CD4-positive, alpha-beta T cell treated with Interleukin-10 for 1 hour (primary cell): ENCODE data around the gene STARD13.

Experiments
- DNase-seq: peaks from one replicate; pipeline ENCODE4 v3.0.0-alpha.2; 2020

Gene STARD13, protein sequence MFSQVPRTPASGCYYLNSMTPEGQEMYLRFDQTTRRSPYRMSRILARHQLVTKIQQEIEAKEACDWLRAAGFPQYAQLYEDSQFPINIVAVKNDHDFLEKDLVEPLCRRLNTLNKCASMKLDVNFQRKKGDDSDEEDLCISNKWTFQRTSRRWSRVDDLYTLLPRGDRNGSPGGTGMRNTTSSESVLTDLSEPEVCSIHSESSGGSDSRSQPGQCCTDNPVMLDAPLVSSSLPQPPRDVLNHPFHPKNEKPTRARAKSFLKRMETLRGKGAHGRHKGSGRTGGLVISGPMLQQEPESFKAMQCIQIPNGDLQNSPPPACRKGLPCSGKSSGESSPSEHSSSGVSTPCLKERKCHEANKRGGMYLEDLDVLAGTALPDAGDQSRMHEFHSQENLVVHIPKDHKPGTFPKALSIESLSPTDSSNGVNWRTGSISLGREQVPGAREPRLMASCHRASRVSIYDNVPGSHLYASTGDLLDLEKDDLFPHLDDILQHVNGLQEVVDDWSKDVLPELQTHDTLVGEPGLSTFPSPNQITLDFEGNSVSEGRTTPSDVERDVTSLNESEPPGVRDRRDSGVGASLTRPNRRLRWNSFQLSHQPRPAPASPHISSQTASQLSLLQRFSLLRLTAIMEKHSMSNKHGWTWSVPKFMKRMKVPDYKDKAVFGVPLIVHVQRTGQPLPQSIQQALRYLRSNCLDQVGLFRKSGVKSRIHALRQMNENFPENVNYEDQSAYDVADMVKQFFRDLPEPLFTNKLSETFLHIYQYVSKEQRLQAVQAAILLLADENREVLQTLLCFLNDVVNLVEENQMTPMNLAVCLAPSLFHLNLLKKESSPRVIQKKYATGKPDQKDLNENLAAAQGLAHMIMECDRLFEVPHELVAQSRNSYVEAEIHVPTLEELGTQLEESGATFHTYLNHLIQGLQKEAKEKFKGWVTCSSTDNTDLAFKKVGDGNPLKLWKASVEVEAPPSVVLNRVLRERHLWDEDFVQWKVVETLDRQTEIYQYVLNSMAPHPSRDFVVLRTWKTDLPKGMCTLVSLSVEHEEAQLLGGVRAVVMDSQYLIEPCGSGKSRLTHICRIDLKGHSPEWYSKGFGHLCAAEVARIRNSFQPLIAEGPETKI

DNA sequence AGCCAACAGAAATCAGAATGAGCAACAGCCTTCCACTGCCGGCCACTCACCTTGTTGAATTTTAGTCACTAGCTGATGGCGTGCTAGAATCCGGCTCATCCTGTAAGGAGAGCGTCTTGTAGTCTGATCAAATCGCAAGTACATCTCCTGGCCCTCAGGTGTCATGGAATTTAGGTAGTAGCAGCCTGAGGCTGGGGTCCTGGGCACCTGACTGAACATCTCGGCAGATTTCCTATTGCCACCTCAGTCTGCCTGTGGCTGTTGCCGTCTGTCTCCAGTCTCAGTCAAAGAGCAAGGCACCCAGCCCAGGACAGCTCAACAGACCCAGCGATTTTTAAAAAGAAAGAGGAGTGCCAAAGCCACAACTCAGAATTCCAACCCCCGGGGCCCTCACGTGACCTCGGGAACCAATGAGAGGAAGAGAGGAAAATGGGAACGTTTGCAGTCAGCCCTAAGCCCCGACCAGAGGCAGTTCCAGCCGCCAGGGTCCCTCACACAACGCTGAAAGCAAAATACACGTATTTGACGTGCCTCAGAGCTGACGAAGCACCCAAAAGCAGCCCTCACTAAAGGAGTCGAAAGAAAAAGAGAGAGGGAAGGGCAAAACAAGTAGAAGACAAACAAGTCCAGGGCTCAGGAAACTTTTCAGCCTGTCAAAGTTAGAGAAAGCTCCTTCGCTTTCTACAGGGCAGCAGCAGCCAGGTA is at the start of gene STARD13:
TSS of gene STARD13 (minus strand) at position 336 of the 705 bp plus-strand sequence. CDS start at position 219, 117 bp downstream.
- DNase-seq = no peak

DNA sequence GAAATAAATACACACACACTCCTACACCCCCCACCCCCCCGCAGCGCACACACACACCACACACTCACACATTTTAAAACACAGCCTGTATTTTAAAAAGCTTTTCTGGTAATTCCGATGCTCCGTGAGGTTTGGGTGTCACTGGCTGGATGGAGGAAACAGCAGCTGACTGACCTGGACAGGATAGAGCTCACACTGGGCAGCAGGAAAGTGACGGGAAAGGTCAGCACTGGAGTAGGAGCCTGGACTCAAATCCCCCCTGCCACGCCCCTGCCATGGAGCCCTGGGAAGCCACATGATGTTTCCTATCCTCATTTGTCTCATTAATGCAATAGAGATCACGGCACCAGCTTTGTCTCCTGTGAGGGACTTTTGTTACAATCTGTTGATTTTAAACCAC is 49.3 kb upstream of the STARD13 start:
- DNase-seq = no peak

DNA sequence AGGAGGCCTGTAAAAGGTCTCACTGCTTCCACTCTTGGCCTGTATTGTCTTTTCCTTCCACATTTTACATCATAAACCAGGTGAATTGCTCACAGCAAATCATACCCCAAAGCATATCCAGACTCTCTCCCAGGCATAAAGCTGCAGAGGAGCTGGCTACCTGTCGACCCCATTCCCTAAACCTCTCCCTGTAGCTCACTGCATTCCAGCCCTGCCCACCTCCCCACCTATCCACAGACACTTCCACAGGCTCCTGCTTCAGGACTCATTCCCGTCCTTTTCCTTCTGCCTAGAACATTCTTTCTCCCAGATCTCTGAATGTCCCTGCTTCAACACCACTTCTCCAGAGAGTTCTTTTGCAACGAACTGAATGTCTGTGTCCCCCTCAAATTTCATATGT is 46.4 kb upstream of the STARD13 start:
- DNase-seq = no peak

DNA sequence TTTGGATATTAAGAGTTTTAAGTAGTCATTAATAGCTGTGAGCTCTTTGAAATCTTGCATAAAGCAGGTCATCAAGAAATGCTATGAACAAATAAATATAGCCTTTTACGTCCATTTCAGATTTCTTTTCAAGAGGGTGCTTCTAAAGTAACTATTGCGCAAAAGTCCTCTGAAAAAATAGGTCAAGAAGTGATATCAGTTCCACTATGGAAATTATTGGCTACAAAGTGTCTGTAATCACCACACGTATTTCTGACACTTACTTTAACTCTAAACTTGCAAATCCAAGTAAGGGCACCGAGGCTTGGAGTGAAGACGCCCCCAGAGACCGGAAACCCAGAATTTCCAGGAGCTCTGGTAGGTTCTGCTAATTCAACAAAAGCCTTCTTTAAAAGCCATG is 44.9 kb upstream of the STARD13 start:
- DNase-seq = no peak

DNA sequence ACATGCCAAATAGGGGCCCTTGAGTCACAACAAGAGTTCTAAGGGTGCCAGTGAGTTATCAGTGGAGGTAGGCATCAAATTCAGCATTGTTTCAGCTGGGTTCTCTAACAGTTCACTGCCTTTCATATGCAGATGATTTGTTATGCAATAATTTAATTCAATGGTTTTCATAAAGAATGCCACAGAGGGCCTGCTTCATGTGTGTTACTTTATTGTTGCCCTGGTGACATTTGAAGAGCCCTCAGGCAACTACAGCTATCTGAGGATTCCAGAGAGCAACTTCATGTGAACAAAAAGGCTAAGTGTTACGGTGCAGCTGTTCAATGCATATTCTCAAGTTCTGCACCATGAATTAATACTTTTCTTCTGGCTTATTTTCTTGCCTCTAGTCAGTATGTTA is 43.1 kb upstream of the STARD13 start:
- no peak for DNase-seq

DNA sequence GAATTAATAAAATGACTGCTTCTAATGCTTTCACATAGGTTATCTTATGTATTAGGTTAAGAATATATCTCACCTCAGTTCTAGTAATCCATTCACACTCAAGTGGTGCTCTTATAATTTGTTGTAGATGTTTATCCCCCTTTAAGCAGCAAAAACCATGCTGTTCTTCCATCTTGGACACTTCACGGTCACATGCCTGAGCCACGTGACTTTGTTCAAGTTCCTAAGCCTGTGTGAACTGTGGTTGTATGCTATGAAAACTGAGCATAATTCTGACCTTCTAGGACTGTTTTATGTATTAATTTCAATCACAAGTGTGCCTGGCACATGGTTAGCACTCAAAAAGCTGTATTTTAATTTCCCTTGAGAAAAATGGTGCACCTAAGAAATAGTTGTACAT is 41.2 kb upstream of the STARD13 start:
- DNase-seq = no peak

DNA sequence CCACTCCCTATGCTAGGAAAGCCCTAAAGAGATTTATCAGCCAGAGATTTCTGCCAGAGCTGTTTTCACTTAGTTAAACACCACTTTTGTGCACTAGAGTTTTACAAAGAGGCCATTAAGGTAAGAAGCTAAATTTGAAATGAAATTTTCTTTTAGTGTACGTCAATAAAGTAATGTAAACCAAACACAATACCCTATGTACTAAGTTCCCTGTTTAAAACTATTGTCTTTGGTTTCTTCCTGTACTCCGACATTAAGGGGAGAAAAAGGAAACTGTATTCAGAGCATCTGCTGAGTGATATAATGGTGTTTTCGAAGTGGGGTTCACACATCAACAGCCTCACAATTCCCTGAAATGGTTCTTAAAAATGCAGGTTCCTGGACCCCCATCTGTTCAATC is 40.7 kb upstream of the STARD13 start:
- DNase-seq = no peak

DNA sequence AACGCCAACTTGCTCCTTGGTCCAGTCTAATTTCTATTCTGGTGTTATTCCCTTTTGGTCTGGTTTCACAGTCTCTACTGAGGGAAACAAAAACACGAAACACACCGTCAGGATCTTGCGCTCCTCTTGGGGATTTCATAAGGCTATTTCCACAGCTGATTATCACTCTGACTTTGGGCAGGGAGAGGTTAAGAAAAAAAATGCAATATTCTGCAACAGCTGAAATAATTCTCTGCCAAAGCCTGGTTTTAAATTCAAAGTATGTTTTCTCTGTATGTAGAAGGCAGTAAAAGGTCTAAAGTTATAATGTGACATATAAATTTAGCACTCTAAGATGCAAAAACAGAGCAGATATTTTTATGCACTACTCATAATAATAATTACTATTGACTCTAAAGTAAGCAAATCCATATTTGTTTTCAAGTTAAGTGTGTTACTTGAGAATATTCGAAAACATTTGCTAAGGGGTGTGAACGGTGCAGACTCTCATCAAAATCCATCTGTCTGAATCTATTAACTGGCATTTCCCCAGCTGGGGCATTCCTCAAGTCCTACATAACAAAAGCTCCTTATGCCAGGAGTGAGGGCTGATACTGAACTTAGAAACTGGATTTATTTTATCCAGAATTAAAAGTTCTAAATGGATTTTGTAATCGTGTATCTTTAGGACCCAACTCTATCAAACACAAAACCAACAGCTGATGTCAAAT is 38.4 kb upstream of the STARD13 start:
- DNase-seq = no peak

DNA sequence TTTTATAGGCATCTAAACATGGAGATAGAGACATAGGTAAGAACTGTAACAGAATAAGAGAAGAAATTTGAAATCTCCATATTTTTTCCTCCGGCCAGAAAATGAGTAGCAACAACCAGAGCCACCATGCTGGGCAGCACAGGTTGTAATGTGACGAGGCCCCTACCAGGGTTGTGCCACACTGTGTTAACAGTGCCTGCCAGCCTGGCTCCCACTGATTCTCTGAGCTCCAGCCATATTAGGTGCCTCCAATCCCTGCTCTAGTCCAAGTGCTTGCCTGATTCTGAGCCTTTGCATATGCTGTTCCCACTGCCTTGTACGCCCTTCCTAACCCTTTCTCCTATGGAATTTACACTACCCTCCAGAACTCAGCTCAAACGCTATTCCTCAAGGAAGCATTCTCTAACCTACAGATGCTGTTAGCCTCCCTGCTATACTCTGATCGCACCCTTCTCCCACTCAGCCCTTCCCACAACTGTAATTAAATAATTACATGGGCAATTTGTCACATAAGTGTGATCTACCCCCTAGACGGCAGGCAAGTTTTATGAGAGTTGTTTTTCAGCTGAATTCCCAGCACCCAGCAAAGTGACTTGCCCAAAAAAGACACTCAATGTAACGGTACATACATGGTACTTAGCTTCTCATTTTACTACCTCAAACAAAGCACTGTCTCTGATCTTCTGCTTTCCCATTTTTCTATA is 37.6 kb upstream of the STARD13 start:
- DNase-seq = no peak

DNA sequence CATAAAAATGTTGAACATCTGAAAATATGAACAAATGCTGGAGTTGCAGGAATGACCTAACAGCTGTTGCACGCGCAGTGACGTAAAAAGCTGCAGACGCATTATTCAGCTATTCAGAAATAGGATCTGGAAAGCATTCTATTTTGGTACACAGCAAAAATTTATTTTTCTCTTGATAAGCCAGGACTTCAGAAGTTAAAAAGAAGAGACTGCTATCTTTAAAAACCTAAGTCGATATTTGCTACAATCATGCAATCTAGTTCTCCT is 36.9 kb upstream of the STARD13 start:
- DNase-seq = no peak

DNA sequence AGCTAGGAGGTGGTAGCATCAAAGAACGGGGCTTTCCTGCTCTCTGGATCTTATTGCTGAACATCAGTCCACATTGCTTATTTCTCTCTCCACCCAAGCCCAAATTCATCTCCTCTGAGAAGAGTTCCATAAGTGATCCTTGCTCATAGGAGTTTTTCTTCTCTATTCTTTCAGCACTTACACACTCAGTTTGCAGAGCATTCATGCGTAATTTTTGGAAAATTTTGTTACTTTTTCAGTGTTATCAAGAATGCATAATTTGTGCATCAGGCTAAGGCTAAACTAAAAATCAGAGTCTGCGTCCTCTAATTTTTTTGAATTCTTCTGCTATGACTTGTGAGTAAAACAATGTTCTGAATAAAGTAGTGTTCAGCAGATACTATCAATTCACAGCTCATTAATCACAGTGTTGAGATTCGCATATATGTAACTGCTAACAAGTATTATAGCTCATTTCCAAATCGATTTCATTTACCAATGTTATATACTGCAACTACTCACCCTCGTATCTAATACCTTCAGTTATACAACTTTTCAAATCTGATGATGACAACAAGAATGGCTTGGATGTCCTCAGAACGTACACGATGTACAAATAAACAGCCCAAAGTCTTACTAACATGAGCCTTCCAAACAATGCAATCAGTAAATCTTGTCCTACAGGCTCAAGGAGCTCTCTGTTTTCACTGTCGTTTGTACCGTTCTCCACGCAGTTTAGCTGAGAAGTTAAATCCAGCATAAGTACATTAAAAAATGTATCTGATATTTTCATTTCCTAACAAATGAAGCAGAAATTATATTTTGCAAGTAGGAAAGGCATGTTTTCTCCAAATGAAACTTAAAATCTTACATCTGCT is 36.4 kb upstream of the STARD13 start:
- no peak for DNase-seq

DNA sequence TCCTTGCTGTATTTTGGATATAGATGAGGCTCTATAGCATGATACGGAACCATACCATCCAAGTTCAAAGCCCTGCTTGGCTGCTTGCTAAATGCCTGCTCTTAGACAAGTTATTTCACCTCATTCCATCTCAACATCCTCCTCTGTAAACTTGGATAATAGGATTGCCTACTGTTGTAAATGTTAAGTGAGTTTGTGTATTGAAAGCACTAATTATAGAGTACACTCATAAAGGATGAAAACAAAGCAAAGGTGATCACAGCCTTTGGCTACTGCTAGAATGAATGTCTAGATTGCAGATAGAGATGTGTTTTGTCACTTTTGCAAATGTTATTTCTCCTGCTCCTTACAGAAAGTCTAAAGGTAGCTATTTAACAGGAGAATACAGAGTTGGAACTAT is 34.3 kb upstream of the STARD13 start:
- no peak for DNase-seq

DNA sequence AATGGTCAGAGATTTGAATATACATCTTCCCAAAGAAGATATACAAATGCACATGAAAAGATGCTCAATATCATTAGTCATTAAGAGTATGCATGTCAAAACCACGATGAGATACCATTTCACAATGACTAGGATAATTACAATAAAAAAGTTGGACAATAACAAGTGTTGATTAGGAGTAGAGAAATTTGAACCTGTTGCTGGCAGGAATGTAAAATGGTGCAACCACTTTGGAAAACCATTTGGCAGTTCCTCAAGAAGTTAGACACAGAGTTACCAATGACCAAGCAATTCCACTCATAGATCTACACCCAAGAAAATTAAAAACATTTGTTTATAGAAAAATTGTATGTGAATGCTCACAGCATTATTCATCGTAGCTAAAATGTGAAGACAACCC is 33.2 kb upstream of the STARD13 start:
- no peak for DNase-seq

DNA sequence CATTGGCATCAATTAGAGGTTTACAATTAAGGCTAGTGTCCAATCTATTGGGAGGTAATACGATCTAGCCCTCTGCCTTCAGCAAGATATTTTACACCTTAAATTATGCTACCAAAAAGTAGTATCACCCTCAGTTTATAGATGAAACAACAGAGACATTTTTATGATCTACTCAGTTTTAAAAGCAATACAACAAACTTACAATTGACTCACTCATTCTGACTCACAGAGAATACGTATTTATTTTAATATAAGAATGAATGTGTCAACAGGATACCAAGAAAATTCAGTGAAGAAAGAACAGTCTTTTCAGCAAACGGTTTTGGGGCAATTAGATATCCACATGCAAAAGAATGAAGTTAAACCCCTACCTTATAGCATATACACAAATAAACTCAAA is 32.5 kb upstream of the STARD13 start:
- no peak for DNase-seq

DNA sequence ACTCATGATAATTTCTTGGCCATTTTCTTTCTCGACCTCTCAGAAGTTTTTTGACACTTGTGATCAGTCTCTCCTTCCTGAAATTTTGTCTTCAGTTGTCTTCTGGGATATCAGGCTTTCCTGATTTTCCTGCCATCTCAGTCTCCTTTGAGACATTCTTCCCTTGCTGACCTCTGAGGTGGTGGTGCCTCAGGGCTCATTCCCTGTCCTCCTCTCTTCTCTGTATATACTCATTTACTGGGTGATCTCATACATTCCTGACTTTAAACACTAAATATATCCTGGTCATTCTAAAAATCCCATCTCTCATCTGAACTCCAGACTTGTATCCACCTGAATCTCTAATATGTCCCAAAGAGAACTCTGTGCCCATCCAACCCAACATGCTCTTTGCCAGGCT is 31.3 kb upstream of the STARD13 start:
- DNase-seq = no peak

DNA sequence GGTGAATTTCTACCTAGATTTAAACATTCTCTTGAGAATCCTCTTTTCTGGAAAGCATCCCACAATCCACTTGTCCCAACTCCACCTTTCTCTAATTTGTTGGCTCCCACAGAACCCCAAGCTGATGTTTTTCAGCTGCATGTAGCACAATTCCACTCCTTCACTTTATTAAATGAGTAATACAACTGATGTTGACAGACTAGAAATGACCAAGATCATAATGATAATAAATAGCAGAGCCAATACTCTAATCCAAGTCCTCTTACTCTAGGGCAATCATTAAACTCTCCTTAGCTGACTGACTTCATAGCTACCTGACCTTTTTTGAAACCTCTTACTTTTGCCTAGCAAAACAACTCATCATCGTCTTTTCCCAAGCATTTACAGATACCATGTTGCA is 27.9 kb upstream of the STARD13 start:
- DNase-seq = no peak

DNA sequence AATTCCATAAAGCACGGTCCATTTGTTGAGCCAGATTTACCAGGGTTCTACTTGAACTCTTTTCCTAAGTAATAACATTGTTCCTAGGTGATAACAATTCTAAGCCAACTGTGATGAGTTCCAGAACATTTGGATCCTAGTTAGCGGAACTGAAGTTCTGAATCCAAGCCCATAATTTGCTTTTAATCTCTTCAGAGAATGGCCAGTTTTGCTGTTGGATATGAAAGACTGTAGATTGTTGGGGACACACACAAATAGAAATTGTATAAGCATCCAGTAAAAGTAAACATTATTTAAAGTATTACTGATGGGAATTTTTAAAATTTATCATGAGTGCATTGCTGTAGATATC is 27.3 kb upstream of the STARD13 start:
- DNase-seq = no peak

DNA sequence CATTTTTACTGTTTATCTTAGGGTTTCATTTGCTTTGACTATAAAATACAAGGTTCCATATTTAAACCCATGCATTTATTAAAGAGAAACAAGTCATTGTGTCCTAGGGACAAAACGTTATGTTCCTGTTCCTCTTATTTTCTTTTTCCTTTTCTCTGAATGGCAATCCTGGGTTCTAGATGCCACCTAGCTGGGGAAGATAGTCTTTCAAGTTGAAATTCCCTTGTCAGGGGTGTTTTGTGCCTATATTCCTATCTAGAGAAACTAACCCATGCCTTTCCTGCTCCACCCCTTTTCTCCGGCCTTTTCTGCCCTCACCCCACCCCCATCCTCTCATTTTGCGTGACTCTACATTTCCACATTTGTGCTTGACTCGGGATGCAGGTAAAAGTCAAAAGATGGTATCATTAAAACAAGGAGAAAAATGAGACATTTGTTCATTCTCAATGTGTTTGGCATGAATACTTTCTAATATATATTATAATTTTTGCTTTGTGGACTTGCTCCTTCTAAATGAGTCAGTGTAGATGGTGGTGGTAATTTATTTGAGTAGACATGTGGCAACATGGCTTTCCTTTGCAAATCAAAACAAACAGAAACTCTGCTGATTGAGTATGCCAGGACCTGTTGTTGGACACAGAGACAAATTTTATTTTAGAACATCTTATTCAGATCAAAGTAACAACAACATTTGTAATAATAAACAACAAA is 26.8 kb upstream of the STARD13 start:
- DNase-seq = no peak

DNA sequence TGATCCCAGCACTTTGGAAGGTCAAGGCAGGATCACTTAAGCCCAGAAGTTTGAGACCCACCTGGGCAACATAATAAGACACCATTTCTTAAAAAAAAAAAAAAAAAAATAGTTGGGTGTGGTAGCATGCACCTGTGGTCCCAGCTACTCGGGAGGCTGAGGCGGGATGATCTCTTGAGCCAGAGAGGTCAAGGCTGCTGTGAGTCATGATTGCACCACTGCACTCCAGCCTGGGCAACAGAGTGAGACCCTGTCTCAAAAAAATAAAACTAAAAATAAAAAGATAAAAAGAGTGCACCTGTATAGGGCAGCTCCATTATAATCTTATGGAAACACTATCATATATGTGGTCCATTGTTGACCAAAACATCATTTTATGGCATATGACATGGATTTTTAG is 25.5 kb upstream of the STARD13 start:
- no peak for DNase-seq

DNA sequence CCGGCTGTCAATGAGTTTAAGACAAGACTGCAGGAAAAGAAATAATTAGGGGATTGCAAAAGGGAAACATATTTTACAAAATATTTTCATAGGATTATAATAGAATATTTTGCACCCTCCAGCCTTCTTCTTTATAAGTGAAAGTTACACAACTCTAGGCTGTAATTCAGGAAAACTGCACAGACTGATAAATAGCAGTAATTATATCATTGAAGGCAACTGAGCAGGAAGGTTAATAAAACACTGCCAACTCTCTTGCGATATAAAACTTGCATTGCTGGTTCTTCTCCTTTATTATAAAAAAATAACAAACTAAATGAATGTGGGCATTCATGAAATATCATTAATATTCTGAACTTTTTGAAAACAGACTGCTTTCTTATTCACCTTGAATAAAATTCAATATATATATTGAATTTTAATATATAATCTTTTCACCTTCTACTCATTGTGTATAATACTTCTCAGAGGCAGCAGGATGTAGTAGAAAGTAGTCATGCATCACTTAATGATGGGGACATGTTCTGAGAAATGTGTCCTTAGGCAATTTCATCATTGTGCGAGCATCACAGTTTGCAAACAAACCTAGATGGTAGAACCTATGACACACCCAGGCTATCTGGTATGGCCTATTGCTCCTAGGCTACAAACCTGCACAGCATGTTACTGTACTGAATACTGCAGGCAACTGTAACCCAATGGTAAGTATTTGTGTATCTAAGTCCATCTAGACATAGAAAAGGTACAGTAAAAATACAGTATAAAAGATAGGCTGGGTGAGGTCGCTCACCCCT is 24.9 kb upstream of the STARD13 start:
- DNase-seq = no peak
